ENCODE data around the gene GABBR2.

The GABBR2 gene

GRCh38 chr9:98289614-98290201 lies 419.0 kb downstream of the GABBR2 start:
- H3K36me3 ChIP-seq (ENCODE audit: control insufficient read depth in 1 of 2, insufficient read depth in 2 of 2, low read length in 2 of 2): no peaks in the 10 kb centered on the region
- H4K91ac ChIP-seq (ENCODE audit: low read depth, low read length): no peak overlapping the region
- no peak overlapping the region for H3K4ac ChIP-seq (ENCODE audit: low read depth, low read length)
- no peak for DNase-seq
- no peak overlapping the region for H2BK12ac ChIP-seq (ENCODE audit: low read length)
- H3K14ac ChIP-seq (ENCODE audit: low read length): no peak overlapping the region
- no peak overlapping the region for H3K23ac ChIP-seq (ENCODE audit: low read length)
- no peak overlapping the region for H2BK5ac ChIP-seq (ENCODE audit: low read depth, low read length, poor library complexity)
- H3K4me1 ChIP-seq (ENCODE audit: control insufficient read depth in 1 of 2, insufficient read depth in 2 of 2, low read length in 2 of 2): no peaks in the 10 kb centered on the region
- no peak overlapping the region for H3K4me2 ChIP-seq (ENCODE audit: low read length)
- no peaks in the 10 kb centered on the region for H3K79me2 ChIP-seq (ENCODE audit: control insufficient read depth, insufficient read depth, low read length, poor library complexity)
- no CpG with 5 or more reads among the region's 12 CpGs for WGBS (ENCODE audit: extremely low coverage, insufficient coverage, insufficient read length)
- no peak overlapping the region for H3K9ac ChIP-seq (ENCODE audit: low read length)
- H4K8ac ChIP-seq (ENCODE audit: low read depth, low read length): no peak overlapping the region
- H3K18ac ChIP-seq (ENCODE audit: low read length): no peak overlapping the region
- H3K79me1 ChIP-seq (ENCODE audit: low read length): no peaks in the 10 kb centered on the region
- H2BK120ac ChIP-seq (ENCODE audit: insufficient read depth, low read length, poor library complexity): no peak overlapping the region
- H3K9me3 ChIP-seq (ENCODE audit: insufficient read depth, low read depth, low read length): peaks cover 2% of the 10 kb centered on the region
- H3K4me3 ChIP-seq (ENCODE audit: low read depth, low read length): no peak overlapping the region
- no peak overlapping the region for H2AFZ ChIP-seq (ENCODE audit: insufficient read depth, low read length, poor library complexity)
- H4K12ac ChIP-seq (ENCODE audit: low read depth, low read length): no peak overlapping the region
- H3K27ac ChIP-seq (ENCODE audit: low read depth, low read length): no peak overlapping the region
- no peak overlapping the region for H2AK5ac ChIP-seq (ENCODE audit: low read length)
- no peaks in the 10 kb centered on the region for H3K27me3 ChIP-seq (ENCODE audit: insufficient read depth, low read length)

GRCh38 chr9:98288881-98289280 lies 419.9 kb downstream of the GABBR2 start:
- no peak overlapping the region for H3K4me2 ChIP-seq (ENCODE audit: low read length)
- H4K12ac ChIP-seq (ENCODE audit: low read depth, low read length): no peak overlapping the region
- H3K4ac ChIP-seq (ENCODE audit: low read depth, low read length): no peak overlapping the region
- H3K27ac ChIP-seq (ENCODE audit: low read depth, low read length): no peak overlapping the region
- H3K14ac ChIP-seq (ENCODE audit: low read length): no peak overlapping the region
- no peak overlapping the region for H2BK12ac ChIP-seq (ENCODE audit: low read length)
- peak; percentile 27 for DNase-seq
- H2AFZ ChIP-seq (ENCODE audit: insufficient read depth, low read length, poor library complexity): no peak overlapping the region
- H3K4me3 ChIP-seq (ENCODE audit: low read depth, low read length): no peak overlapping the region
- H3K36me3 ChIP-seq (ENCODE audit: control insufficient read depth in 1 of 2, insufficient read depth in 2 of 2, low read length in 2 of 2): no peaks in the 10 kb centered on the region
- WGBS (ENCODE audit: extremely low coverage, insufficient coverage, insufficient read length): no CpG with 5 or more reads among the region's 5 CpGs
- H3K18ac ChIP-seq (ENCODE audit: low read length): no peak overlapping the region
- no peaks in the 10 kb centered on the region for H3K79me1 ChIP-seq (ENCODE audit: low read length)
- no peak overlapping the region for H2BK120ac ChIP-seq (ENCODE audit: insufficient read depth, low read length, poor library complexity)
- no peak overlapping the region for H2BK5ac ChIP-seq (ENCODE audit: low read depth, low read length, poor library complexity)
- H4K8ac ChIP-seq (ENCODE audit: low read depth, low read length): no peak overlapping the region
- H3K9me3 ChIP-seq (ENCODE audit: insufficient read depth, low read depth, low read length): peaks cover 2% of the 10 kb centered on the region
- no peak overlapping the region for H3K9ac ChIP-seq (ENCODE audit: low read length)
- no peaks in the 10 kb centered on the region for H3K4me1 ChIP-seq (ENCODE audit: control insufficient read depth in 1 of 2, insufficient read depth in 2 of 2, low read length in 2 of 2)
- H4K91ac ChIP-seq (ENCODE audit: low read depth, low read length): no peak overlapping the region
- no peaks in the 10 kb centered on the region for H3K27me3 ChIP-seq (ENCODE audit: insufficient read depth, low read length)
- H3K79me2 ChIP-seq (ENCODE audit: control insufficient read depth, insufficient read depth, low read length, poor library complexity): no peaks in the 10 kb centered on the region
- no peak overlapping the region for H3K23ac ChIP-seq (ENCODE audit: low read length)
- H2AK5ac ChIP-seq (ENCODE audit: low read length): no peak overlapping the region

- no peak overlapping the region for H3K4ac ChIP-seq (ENCODE audit: low read depth, low read length)
- no peak overlapping the region for H3K27ac ChIP-seq (ENCODE audit: low read depth, low read length)
- no peaks in the 10 kb centered on the region for H3K79me2 ChIP-seq (ENCODE audit: control insufficient read depth, insufficient read depth, low read length, poor library complexity)
- H2BK120ac ChIP-seq (ENCODE audit: insufficient read depth, low read length, poor library complexity): no peak overlapping the region
- H2AK5ac ChIP-seq (ENCODE audit: low read length): no peak overlapping the region
- H4K8ac ChIP-seq (ENCODE audit: low read depth, low read length): no peak overlapping the region
- H3K14ac ChIP-seq (ENCODE audit: low read length): no peak overlapping the region
- no peak overlapping the region for H4K12ac ChIP-seq (ENCODE audit: low read depth, low read length)
- no peak overlapping the region for H2BK12ac ChIP-seq (ENCODE audit: low read length)
- no peak for DNase-seq
- H3K23ac ChIP-seq (ENCODE audit: low read length): no peak overlapping the region
- H3K9ac ChIP-seq (ENCODE audit: low read length): no peak overlapping the region
- H3K36me3 ChIP-seq (ENCODE audit: control insufficient read depth in 1 of 2, insufficient read depth in 2 of 2, low read length in 2 of 2): no peaks in the 10 kb centered on the region
- no peak overlapping the region for H3K4me2 ChIP-seq (ENCODE audit: low read length)
- no peak overlapping the region for H2BK5ac ChIP-seq (ENCODE audit: low read depth, low read length, poor library complexity)
- no peaks in the 10 kb centered on the region for H3K4me1 ChIP-seq (ENCODE audit: control insufficient read depth in 1 of 2, insufficient read depth in 2 of 2, low read length in 2 of 2)
- H3K79me1 ChIP-seq (ENCODE audit: low read length): no peaks in the 10 kb centered on the region
- peaks cover 2% of the 10 kb centered on the region for H3K9me3 ChIP-seq (ENCODE audit: insufficient read depth, low read depth, low read length)
- WGBS (ENCODE audit: extremely low coverage, insufficient coverage, insufficient read length): no CpG with 5 or more reads among the region's 4 CpGs
- H3K4me3 ChIP-seq (ENCODE audit: low read depth, low read length): no peak overlapping the region
- no peaks in the 10 kb centered on the region for H3K27me3 ChIP-seq (ENCODE audit: insufficient read depth, low read length)
- H4K91ac ChIP-seq (ENCODE audit: low read depth, low read length): no peak overlapping the region
- H3K18ac ChIP-seq (ENCODE audit: low read length): no peak overlapping the region
- H2AFZ ChIP-seq (ENCODE audit: insufficient read depth, low read length, poor library complexity): no peak overlapping the region
Observed at GRCh38 chr9:98287384-98287783, 421.4 kb downstream of the GABBR2 start.

- H4K8ac ChIP-seq (ENCODE audit: low read depth, low read length): no peak overlapping the region
- no peaks in the 10 kb centered on the region for H3K79me2 ChIP-seq (ENCODE audit: control insufficient read depth, insufficient read depth, low read length, poor library complexity)
- H3K79me1 ChIP-seq (ENCODE audit: low read length): no peaks in the 10 kb centered on the region
- no peak overlapping the region for H2BK5ac ChIP-seq (ENCODE audit: low read depth, low read length, poor library complexity)
- no peak overlapping the region for H3K4me3 ChIP-seq (ENCODE audit: low read depth, low read length)
- no CpG with 5 or more reads among the region's 4 CpGs for WGBS (ENCODE audit: extremely low coverage, insufficient coverage, insufficient read length)
- H3K18ac ChIP-seq (ENCODE audit: low read length): no peak overlapping the region
- no peak overlapping the region for H4K12ac ChIP-seq (ENCODE audit: low read depth, low read length)
- H3K23ac ChIP-seq (ENCODE audit: low read length): no peak overlapping the region
- H2AFZ ChIP-seq (ENCODE audit: insufficient read depth, low read length, poor library complexity): no peak overlapping the region
- no peak overlapping the region for H2BK12ac ChIP-seq (ENCODE audit: low read length)
- no peaks in the 10 kb centered on the region for H3K27me3 ChIP-seq (ENCODE audit: insufficient read depth, low read length)
- no peak overlapping the region for H3K4ac ChIP-seq (ENCODE audit: low read depth, low read length)
- no peak overlapping the region for H3K27ac ChIP-seq (ENCODE audit: low read depth, low read length)
- H2BK120ac ChIP-seq (ENCODE audit: insufficient read depth, low read length, poor library complexity): no peak overlapping the region
- no peak overlapping the region for H2AK5ac ChIP-seq (ENCODE audit: low read length)
- H3K4me2 ChIP-seq (ENCODE audit: low read length): no peak overlapping the region
- no peak for DNase-seq
- no peak overlapping the region for H4K91ac ChIP-seq (ENCODE audit: low read depth, low read length)
- H3K9ac ChIP-seq (ENCODE audit: low read length): no peak overlapping the region
- H3K4me1 ChIP-seq (ENCODE audit: control insufficient read depth in 1 of 2, insufficient read depth in 2 of 2, low read length in 2 of 2): peaks cover 0 to 2% of the 10 kb centered on the region in 2 experiments
- peaks cover 2% of the 10 kb centered on the region for H3K9me3 ChIP-seq (ENCODE audit: insufficient read depth, low read depth, low read length)
- no peak overlapping the region for H3K14ac ChIP-seq (ENCODE audit: low read length)
- H3K36me3 ChIP-seq (ENCODE audit: control insufficient read depth in 1 of 2, insufficient read depth in 2 of 2, low read length in 2 of 2): no peaks in the 10 kb centered on the region
Observed at GRCh38 chr9:98285446-98285845, 423.3 kb downstream of the GABBR2 start.

All from trophoblast cell (in vitro differentiated cells and primary cell).